ENCODE measurements around the gene REN. TPM values are rescaled to one million over a fixed set of nuclear protein-coding genes. Genes with fewer than 3 reads are reported as not detected.

REN gene
- total RNA-seq, 1 donor from 2014 or later: not detected

DNA sequence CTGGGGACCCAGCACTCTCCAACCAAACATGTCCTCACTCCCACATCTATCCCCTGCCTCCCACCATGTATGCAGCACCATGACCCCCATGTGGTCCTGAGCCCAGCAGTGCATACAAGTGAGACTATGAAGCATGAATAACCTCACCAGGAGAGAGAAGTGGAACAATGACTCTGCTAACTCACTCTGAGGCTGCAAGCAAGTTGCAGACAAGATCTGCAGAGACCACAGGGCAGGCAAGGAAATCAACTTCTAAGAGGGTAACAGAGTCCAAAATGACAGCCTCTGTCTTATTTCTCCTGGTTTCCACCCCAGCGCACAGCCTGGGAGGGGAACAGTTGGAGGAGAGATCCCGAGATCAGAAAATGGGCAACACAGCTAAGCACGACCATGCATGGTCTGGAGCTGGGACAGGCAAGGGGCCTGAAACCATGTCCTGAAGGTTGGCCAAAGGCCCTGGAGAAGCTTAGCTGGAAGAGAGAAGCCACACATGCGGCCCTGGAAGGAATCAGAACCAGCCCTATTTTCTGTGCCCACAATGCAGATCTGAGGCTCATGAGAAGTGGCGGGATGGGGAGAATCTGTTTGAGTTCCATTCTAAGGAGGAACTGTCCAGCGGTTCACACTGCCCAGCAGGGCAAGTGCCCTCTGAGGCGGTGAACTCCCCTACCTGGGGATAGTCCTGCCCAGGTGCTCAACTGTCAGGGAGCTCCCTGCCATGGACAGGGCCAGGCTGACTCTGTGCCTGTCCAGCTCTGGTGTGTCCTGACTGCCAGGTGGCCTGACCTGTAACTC, 12.5 kb upstream of the REN start:
- Histone ChIP-seq H3K27ac (no peak overlapping the region), H3K27me3 (no peaks in the 10 kb centered on the region)
- no peak for DNase-seq (ENCODE audit: low spot score in 2 of 2)

DNA sequence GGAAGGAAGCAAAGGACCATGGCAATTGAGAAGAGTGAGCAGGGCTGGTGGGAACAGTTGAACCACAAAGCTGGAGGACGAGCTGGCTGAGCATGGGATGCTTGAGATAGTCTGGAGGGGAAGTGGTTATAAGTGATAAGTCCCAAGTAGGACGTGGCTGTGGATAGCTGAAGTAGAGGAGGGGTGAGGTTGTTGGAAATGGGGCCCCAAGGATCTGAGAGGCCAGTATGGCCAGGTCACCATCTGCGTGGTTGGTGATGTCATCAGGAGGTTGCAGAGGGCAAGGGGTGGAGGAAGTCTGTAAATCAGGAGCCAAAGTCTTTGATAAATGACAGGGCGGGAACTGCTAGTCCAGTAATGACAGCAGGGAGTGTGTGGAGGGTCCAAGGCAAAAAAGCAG, 11.0 kb upstream of the REN start:
- intact Hi-C loops (cut with DNase I): no loop called here

More for the DNA sequence above, 12.5 kb upstream of the REN start:
- TF ChIP-seq, protein P1, sequence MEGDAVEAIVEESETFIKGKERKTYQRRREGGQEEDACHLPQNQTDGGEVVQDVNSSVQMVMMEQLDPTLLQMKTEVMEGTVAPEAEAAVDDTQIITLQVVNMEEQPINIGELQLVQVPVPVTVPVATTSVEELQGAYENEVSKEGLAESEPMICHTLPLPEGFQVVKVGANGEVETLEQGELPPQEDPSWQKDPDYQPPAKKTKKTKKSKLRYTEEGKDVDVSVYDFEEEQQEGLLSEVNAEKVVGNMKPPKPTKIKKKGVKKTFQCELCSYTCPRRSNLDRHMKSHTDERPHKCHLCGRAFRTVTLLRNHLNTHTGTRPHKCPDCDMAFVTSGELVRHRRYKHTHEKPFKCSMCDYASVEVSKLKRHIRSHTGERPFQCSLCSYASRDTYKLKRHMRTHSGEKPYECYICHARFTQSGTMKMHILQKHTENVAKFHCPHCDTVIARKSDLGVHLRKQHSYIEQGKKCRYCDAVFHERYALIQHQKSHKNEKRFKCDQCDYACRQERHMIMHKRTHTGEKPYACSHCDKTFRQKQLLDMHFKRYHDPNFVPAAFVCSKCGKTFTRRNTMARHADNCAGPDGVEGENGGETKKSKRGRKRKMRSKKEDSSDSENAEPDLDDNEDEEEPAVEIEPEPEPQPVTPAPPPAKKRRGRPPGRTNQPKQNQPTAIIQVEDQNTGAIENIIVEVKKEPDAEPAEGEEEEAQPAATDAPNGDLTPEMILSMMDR (IDR thresholded peaks at IDR 0.05): no peak
- Histone ChIP-seq H3K9me3 (no peaks in the 10 kb centered on the region), H3K4me3 (no peak overlapping the region), H3K4me1 (no peaks in the 10 kb centered on the region), H3K36me3 (no peaks in the 10 kb centered on the region)
- intact Hi-C loops (cut with DNase I): no loop called here

DNA sequence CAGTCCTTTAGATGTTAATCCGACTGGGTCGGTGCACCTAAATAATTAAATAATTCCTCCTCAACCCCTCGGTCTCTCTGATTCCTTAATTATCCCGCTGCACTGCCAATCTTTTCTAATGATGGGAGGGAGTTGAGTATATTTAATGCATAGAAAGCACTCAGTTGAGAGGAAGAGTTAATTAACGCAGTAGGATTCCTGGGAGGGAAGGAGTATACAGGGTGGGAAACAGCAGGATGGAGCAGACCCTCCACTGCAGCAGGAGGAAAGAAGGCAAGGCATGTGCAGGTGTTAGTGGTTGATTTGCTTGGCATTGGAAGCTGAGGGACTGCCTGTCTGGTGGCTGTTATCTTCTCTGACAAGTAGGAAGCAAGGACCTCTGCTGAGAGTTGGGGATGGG, 9.9 kb upstream of the REN start:
- Histone ChIP-seq H3K27ac (no peak overlapping the region), H3K9me3 (no peaks in the 10 kb centered on the region), H3K4me1 (no peaks in the 10 kb centered on the region), H3K27me3 (no peaks in the 10 kb centered on the region), H3K36me3 (no peaks in the 10 kb centered on the region), H3K4me3 (no peak overlapping the region)
- no peak for DNase-seq (ENCODE audit: low spot score in 2 of 2)
- intact Hi-C loops (cut with DNase I): no loop called here
- TF ChIP-seq, protein P1 (IDR thresholded peaks at IDR 0.05): no peak

More for the DNA sequence above, 11.0 kb upstream of the REN start:
- TF ChIP-seq, protein P1 (IDR thresholded peaks at IDR 0.05): no peak
- DNase-seq (ENCODE audit: low spot score in 2 of 2): no peak
- Histone ChIP-seq H3K27me3 (no peaks in the 10 kb centered on the region), H3K4me1 (no peaks in the 10 kb centered on the region), H3K36me3 (no peaks in the 10 kb centered on the region), H3K4me3 (no peak overlapping the region), H3K27ac (no peak overlapping the region), H3K9me3 (no peaks in the 10 kb centered on the region)

DNA sequence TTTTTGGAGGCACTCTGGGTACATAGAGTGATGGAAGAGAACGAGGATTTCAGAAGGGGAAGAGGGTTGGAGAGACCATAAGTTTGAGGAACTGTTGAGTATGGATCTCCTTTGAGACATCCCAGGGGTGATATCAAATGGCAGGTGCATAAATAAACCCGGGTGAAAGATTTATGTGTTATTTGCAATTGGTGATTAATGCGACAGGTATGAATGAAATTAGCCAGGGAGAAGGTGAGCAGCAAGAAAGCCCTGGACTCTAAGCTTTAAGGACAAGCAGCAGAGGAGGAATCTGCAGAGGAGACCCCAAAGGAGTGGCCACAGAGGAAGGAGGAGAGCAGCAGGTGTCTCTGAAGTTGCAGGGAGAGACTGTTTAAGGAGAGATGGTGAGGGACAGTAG, 8.8 kb upstream of the REN start:
- no peaks in the 10 kb centered on the region for H3K4me1 ChIP-seq
- H3K4me3 ChIP-seq: no peak overlapping the region
- TF ChIP-seq, protein P1 (IDR thresholded peaks at IDR 0.05): no peak
- H3K27me3 ChIP-seq: no peaks in the 10 kb centered on the region
- H3K36me3 ChIP-seq: no peaks in the 10 kb centered on the region
- H3K27ac ChIP-seq: no peak overlapping the region
- DNase-seq (ENCODE audit: low spot score in 2 of 2): no peak
- peaks cover 0 to 8% of the 10 kb centered on the region in 2 donors for H3K9me3 ChIP-seq
- intact Hi-C loops (cut with DNase I): no loop called here

DNA sequence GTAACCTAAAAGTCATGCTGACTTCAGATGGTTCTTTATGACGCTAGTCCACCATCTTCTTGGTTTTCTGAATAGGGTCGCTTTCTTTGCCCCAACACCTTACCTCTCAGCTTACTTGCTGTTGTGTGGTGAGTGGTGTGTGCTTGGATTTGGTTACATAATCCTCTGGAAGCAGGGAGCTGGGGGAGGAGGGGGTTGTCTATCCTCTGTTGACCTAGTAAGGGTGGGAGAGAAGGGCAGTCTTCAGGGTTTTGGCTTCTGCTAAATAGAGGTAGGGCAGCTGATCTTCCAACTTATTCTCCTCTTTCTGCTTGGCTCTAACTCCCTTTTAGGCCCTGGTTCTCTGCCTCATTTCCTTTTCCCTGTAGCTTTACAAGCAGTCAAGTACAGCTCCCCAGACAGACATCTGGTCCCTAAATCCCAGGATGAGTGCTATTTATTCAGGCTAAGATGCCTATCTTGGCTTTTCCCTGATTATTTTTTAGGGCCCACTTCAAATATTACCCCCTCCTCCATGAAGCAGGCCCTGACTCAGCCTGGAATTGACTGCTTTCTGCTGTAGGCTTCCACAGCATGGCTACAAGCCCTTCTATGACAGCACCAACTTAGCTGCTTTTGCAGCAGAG, 6.4 kb upstream of the REN start:
- Histone ChIP-seq H3K27ac (no peak overlapping the region), H3K9me3 (peaks cover 3 to 25% of the 10 kb centered on the region in 2 donors), H3K27me3 (no peaks in the 10 kb centered on the region), H3K4me3 (no peak overlapping the region), H3K4me1 (no peaks in the 10 kb centered on the region), H3K36me3 (no peaks in the 10 kb centered on the region)
- intact Hi-C loops (cut with DNase I): no loop called here
- DNase-seq (ENCODE audit: low spot score in 2 of 2): no peak
- TF ChIP-seq, protein P1 (IDR thresholded peaks at IDR 0.05): no peak
